IMR-90 (cell line): Measurements from ENCODE around the gene GJC1. TPM values are rescaled to one million over a fixed set of nuclear protein-coding genes. Genes with fewer than 3 reads are reported as not detected.

Experiments
- ATAC-seq: fragments of 200-7000 bp; cut with Tn5 transposase; 2 replicates; pipeline ENCODE4 v1.9.1; 2020; ENCODE audit warnings: low read depth, mild to moderate bottlenecking, moderate library complexity
- BruUV-seq: library from RNA; stranded (reverse); fragments of 400-500 nt; replicated peaks from 2 replicates; lab custom pipeline; 2021; lab: Mats Ljungman, UMichigan
- CTCF ChIA-PET: fragments of 300-600 bp; formaldehyde crosslinking; extraction: SDS; loops from one replicate; lab custom pipeline; 2021; ENCODE audit warnings: antibody characterized with exemption; lab: Yijun Ruan, JAX
- POLR2A ChIA-PET: fragments of 300-600 bp; sonication (Branson Sonifier 250); formaldehyde crosslinking; loops from one replicate; lab custom pipeline; 2022; ENCODE audit warnings: antibody characterized with exemption; ENCODE audit not compliant: unreplicated experiment; lab: Charles Lee
- DNase-seq: peaks from one replicate; pipeline ENCODE4 v3.0.0; 2013
- H2AFZ ChIP-seq: replicated peaks from 2 replicates; pipeline ENCODE3; 2013; ENCODE audit warnings: low read length, mild to moderate bottlenecking; ENCODE audit not compliant: poor library complexity
- H2AK5ac ChIP-seq: 2 replicates; pipeline ENCODE4 v1.6.1; 2013; ENCODE audit warnings: low read depth, low read length, inconsistent platforms
- H2AK9ac ChIP-seq: replicated peaks from 2 replicates; pipeline ENCODE3; 2013; ENCODE audit warnings: mild to moderate bottlenecking, low read depth, low read length, moderate library complexity; ENCODE audit not compliant: poor library complexity
- H2BK120ac ChIP-seq: 2 replicates; pipeline ENCODE4 v1.6.1; 2013; ENCODE audit warnings: low read depth, low read length, inconsistent platforms
- H2BK15ac ChIP-seq: 3 replicates; pipeline ENCODE4 v1.6.1; 2013; ENCODE audit warnings: low read depth, low read length, inconsistent platforms
- H2BK20ac ChIP-seq: 2 replicates; pipeline ENCODE4 v1.6.1; 2013; ENCODE audit warnings: low read depth, mild to moderate bottlenecking, inconsistent platforms, low read length, moderate library complexity
- H2BK5ac ChIP-seq: 2 replicates; pipeline ENCODE4 v1.6.1; 2013; ENCODE audit warnings: mild to moderate bottlenecking, low read depth, low read length, inconsistent platforms; ENCODE audit not compliant: poor library complexity, severe bottlenecking
- H3K14ac ChIP-seq: replicated peaks from 2 replicates; pipeline ENCODE4 v1.6.1; 2013; ENCODE audit warnings: low read depth, low read length, inconsistent platforms
- H3K18ac ChIP-seq: 2 replicates; pipeline ENCODE4 v1.6.1; 2013; ENCODE audit warnings: low read depth, low read length, control low read depth
- H3K23ac ChIP-seq: 2 replicates; pipeline ENCODE4 v1.6.1; 2013; ENCODE audit warnings: low read depth, low read length, inconsistent platforms
- H3K27ac ChIP-seq: 2 replicates; pipeline ENCODE4 v1.5.1; 2013; ENCODE audit warnings: mild to moderate bottlenecking, control low read depth, low read length; ENCODE audit not compliant: insufficient read depth
- H3K27me3 ChIP-seq: 2 replicates; pipeline ENCODE4 v1.6.1; 2013; ENCODE audit warnings: low read length; ENCODE audit not compliant: control insufficient read depth, insufficient read depth
- H3K36me3 ChIP-seq: 2 replicates; pipeline ENCODE4 v1.6.1; 2013; ENCODE audit warnings: low read length, mixed read lengths; ENCODE audit not compliant: control insufficient read depth, insufficient read depth
- H3K4ac ChIP-seq: 2 replicates; pipeline ENCODE4 v1.6.1; 2013; ENCODE audit warnings: low read depth, low read length, inconsistent platforms
- H3K4me1 ChIP-seq: 2 replicates; pipeline ENCODE4 v1.6.1; 2013; ENCODE audit warnings: low read length, mixed read lengths; ENCODE audit not compliant: control insufficient read depth, insufficient read depth
- H3K4me2 ChIP-seq: 2 replicates; pipeline ENCODE4 v1.6.1; 2013; ENCODE audit warnings: low read depth, mild to moderate bottlenecking, control low read depth, low read length, moderate library complexity
- H3K4me3 ChIP-seq: 2 replicates; pipeline ENCODE4 v1.5.1; 2013; ENCODE audit warnings: low read depth, mild to moderate bottlenecking, control low read depth, low read length, moderate library complexity; ENCODE audit not compliant: insufficient read depth
- H3K56ac ChIP-seq: 2 replicates; pipeline ENCODE4 v1.6.1; 2013; ENCODE audit warnings: low read length, inconsistent platforms; ENCODE audit not compliant: insufficient read depth; ENCODE audit errors: extremely low read depth
- H3K79me1 ChIP-seq, 2 experiments: 2 replicates each; pipeline ENCODE4 v1.6.1; 2013; ENCODE audit warnings: low read length in 2 of 2, inconsistent platforms in 1 of 2, low read depth in 1 of 2
- H3K9ac ChIP-seq: 2 replicates; pipeline ENCODE4 v1.6.1; 2013; ENCODE audit warnings: low read depth, low read length, control low read depth
- H3K9me1 ChIP-seq: 2 replicates; pipeline ENCODE4 v1.6.1; 2013; ENCODE audit warnings: low read length, inconsistent platforms; ENCODE audit not compliant: insufficient read depth
- H3K9me3 ChIP-seq: 2 replicates; pipeline ENCODE4 v1.6.1; 2013; ENCODE audit warnings: low read length; ENCODE audit not compliant: control insufficient read depth, insufficient read depth
- H4K20me1 ChIP-seq: 2 replicates; pipeline ENCODE4 v1.6.1; 2013; ENCODE audit warnings: low read length, inconsistent platforms; ENCODE audit not compliant: insufficient read depth
- H4K5ac ChIP-seq: 2 replicates; pipeline ENCODE4 v1.6.1; 2013; ENCODE audit warnings: mild to moderate bottlenecking, low read depth, low read length, control low read depth
- H4K8ac ChIP-seq, 2 experiments: 2 replicates each; pipeline ENCODE4 v1.6.1; 2013; ENCODE audit warnings: low read depth in 2 of 2, low read length in 2 of 2, control low read depth in 1 of 2, inconsistent platforms in 1 of 2
- H4K91ac ChIP-seq: 2 replicates; pipeline ENCODE4 v1.6.1; 2013; ENCODE audit warnings: low read depth, low read length, inconsistent platforms; ENCODE audit not compliant: insufficient read depth
- FOS ChIP-seq: fragments of 150-350 bp; IDR thresholded peaks from 2 replicates; pipeline ENCODE4 v1.6.1; 2016; ENCODE audit warnings: low read depth, low read length
- MXI1 ChIP-seq: IDR thresholded peaks from 2 replicates; pipeline ENCODE4 v1.6.1; 2012; ENCODE audit warnings: low read depth, mild to moderate bottlenecking, low read length, moderate library complexity, borderline replicate concordance
- NFE2L2 ChIP-seq: fragments of 150-350 bp; IDR thresholded peaks from 2 replicates; pipeline ENCODE4 v1.6.1; 2016; ENCODE audit warnings: low read depth, mild to moderate bottlenecking, low read length
- RCOR1 ChIP-seq: IDR thresholded peaks from 2 replicates; pipeline ENCODE4 v1.6.1; 2012; ENCODE audit warnings: mild to moderate bottlenecking, low read length, improper control_type of control experiment; ENCODE audit not compliant: insufficient replicate concordance
- WGBS, 2 experiments: methylation state at CpG; one replicate each; pipeline versions ENCODE4 v1.1.5 to v1.1.7; 2013; ENCODE audit warnings: missing lambda C conversion rate in 2 of 2; ENCODE audit not compliant: insufficient read length in 1 of 2; ENCODE audit errors: extremely low coverage in 2 of 2; 5-methylcytosine and 5-hydroxymethylcytosine counted together
- dilution Hi-C: fragments of 300-500 bp; cut with HindIII; formaldehyde crosslinking; loops from one replicate; pipeline ENCODE4 v1.14.3; 2018; ENCODE audit warnings: low sequenced_read_pairs; ENCODE audit not compliant: unreplicated experiment
- in situ Hi-C: fragments of 300-500 bp; cut with MboI; formaldehyde crosslinking; loops from 3 replicates; pipeline ENCODE4 v1.14.3; 2019; ENCODE audit warnings: low sequenced_read_pairs, inconsistent platforms, mixed read lengths
- intact Hi-C: fragments of 100-400 bp; cut with micrococcal nuclease; formaldehyde crosslinking; loops from 2 replicates; pipeline ENCODE4 v1.10.0; 2022
- polyA plus RNA-seq, 3 experiments: library from polyadenylated mRNA; depleted of rRNA; stranded (reverse); fragments of >200 nt; gene quantifications; 2 replicates each; pipeline ENCODE4 v1.2.3, GENCODE V29; 2012; ENCODE audit warnings: low replicate concordance in 1 of 3
- total RNA-seq: library from RNA; depleted of rRNA; stranded (reverse); fragments of >200 nt; gene quantifications from 2 replicates; pipeline ENCODE4 v1.2.3, GENCODE V29; 2012

The GJC1 gene
- total and polyA plus RNA-seq, 2 of the 4 experiments (the other 2 are of a cell fraction) = 23.9 to 69.7 TPM

GRCh38 chr17:44864831-44865230 lies 34.7 kb upstream of the GJC1 start:
- no TSS peak for BruUV-seq
- 100% methylated on average over 2 of the region's 10 CpGs; no CpG with 5 or more reads in 1 of the 2 experiments for WGBS, 2 experiments
- H2AFZ ChIP-seq = no peak overlapping the region
- no peaks in the 10 kb centered on the region for H3K9me3 ChIP-seq
- H3K9me1 ChIP-seq = no peaks in the 10 kb centered on the region
- no peak overlapping the region for H3K14ac ChIP-seq
- no peak overlapping the region for H2BK15ac ChIP-seq
- H4K20me1 ChIP-seq = no peaks in the 10 kb centered on the region; the same call in 1 of the 2 replicates
- no peak overlapping the region for H3K23ac ChIP-seq
- ATAC-seq = no peak; the same call in 1 of the 2 replicates
- H3K27ac ChIP-seq = no peak overlapping the region
- dilution Hi-C loops = no loop called here
- H3K56ac ChIP-seq = no peak overlapping the region
- H3K4me3 ChIP-seq = no peak overlapping the region
- no peak overlapping the region for H2BK120ac ChIP-seq
- TF ChIP-seq NFE2L2 = no peak
- TF ChIP-seq FOS = no peak
- TF ChIP-seq MXI1 = no peak
- no peak for TF ChIP-seq RCOR1
- H2BK5ac ChIP-seq = no peak overlapping the region
- no peak overlapping the region for H2AK5ac ChIP-seq
- no peak overlapping the region for H4K91ac ChIP-seq
- H3K9ac ChIP-seq = no peak overlapping the region
- no peak overlapping the region for H4K8ac ChIP-seq
- no peak overlapping the region for H2AK9ac ChIP-seq
- in situ Hi-C loops = loop anchor here (5.0 kb wide), 1 partner anchor 83 kb away; no protein-coding TSS in a partner anchor
- peaks cover 56% of the 10 kb centered on the region for H3K36me3 ChIP-seq
- no peak overlapping the region for H3K4ac ChIP-seq
- CTCF ChIA-PET = interaction anchor here (0.6 to 4.8 kb wide), 5 partner anchors 80 to 121 kb away, joined by 3 to 25 read pairs (median 4); no protein-coding TSS in a partner anchor
- H4K5ac ChIP-seq = no peak overlapping the region
- no peak overlapping the region for H3K4me2 ChIP-seq
- no peaks in the 10 kb centered on the region for H3K27me3 ChIP-seq
- peaks cover 0 to 9% of the 10 kb centered on the region in 2 experiments; a peak in 1 of 4 replicates for H3K79me1 ChIP-seq
- no peak overlapping the region for H3K18ac ChIP-seq
- no peaks in the 10 kb centered on the region for H3K4me1 ChIP-seq
- no peak overlapping the region for H2BK20ac ChIP-seq
- intact Hi-C loops = loop anchor here (1.0 kb wide), 3 partner anchors 13 to 90 kb away; no protein-coding TSS in a partner anchor
- POLR2A ChIA-PET = no interaction called here
- no peak for DNase-seq
